Smooth muscle cell (in vitro differentiated cells): Measurements from ENCODE around the gene ADAM12. TPM values are rescaled to one million over a fixed set of nuclear protein-coding genes. Genes with fewer than 3 reads are reported as not detected.

Experiments
- DNase-seq: peaks from one replicate; lab custom pipeline; 2025; ENCODE audit not compliant: unreplicated experiment; lab: John Stamatoyannopoulos, UW
- H2AFZ ChIP-seq: fragments of 200-600 bp; sonication (generic); 2 replicates; pipeline ENCODE4 v1.6.0; 2016; ENCODE audit warnings: antibody characterized with exemption, low read depth, mild to moderate bottlenecking
- H3F3A ChIP-seq: fragments of 200-600 bp; sonication (generic); 2 replicates; pipeline ENCODE4 v1.6.0; 2017; ENCODE audit warnings: antibody characterized with exemption, low read depth
- H3K27ac ChIP-seq: fragments of 200-600 bp; sonication (generic); 2 replicates; pipeline ENCODE4 v1.5.1; 2016; ENCODE audit warnings: low read depth, mild to moderate bottlenecking
- H3K27me3 ChIP-seq: fragments of 200-600 bp; sonication (generic); 2 replicates; pipeline ENCODE4 v1.6.1; 2016; ENCODE audit warnings: low read depth, mild to moderate bottlenecking
- H3K36me3 ChIP-seq: fragments of 200-600 bp; sonication (generic); 2 replicates; pipeline ENCODE4 v1.5.1; 2016; ENCODE audit warnings: low read depth
- H3K4me1 ChIP-seq: fragments of 200-600 bp; sonication (generic); 2 replicates; pipeline ENCODE4 v1.5.1; 2016; ENCODE audit warnings: low read depth
- H3K4me2 ChIP-seq: fragments of 200-600 bp; sonication (generic); 2 replicates; pipeline ENCODE4 v1.6.0; 2016; ENCODE audit warnings: mild to moderate bottlenecking
- H3K4me3 ChIP-seq: fragments of 200-600 bp; sonication (generic); 2 replicates; pipeline ENCODE4 v1.5.1; 2016; ENCODE audit warnings: mild to moderate bottlenecking
- H3K79me2 ChIP-seq: fragments of 200-600 bp; sonication (generic); 2 replicates; pipeline ENCODE4 v1.6.0; 2016; ENCODE audit warnings: low read depth, mild to moderate bottlenecking
- H3K9ac ChIP-seq: fragments of 200-600 bp; sonication (generic); 2 replicates; pipeline ENCODE4 v1.6.0; 2016; ENCODE audit warnings: low read depth
- H3K9me3 ChIP-seq: fragments of 200-600 bp; sonication (generic); replicated peaks from 2 replicates; pipeline ENCODE4 v1.5.1; 2016; ENCODE audit warnings: low read depth
- H4K20me1 ChIP-seq: fragments of 200-600 bp; sonication (generic); 2 replicates; pipeline ENCODE4 v1.6.0; 2016; ENCODE audit warnings: low read depth
- CTCF ChIP-seq: fragments of 200-600 bp; sonication (generic); IDR thresholded peaks from 2 replicates; pipeline ENCODE4 v1.5.1; 2017; ENCODE audit warnings: borderline replicate concordance, mild to moderate bottlenecking, antibody characterized with exemption; ENCODE audit not compliant: insufficient read depth, poor library complexity, severe bottlenecking
- WGBS: methylation state at CpG from one replicate; pipeline ENCODE4 v1.1.7; 2016; ENCODE audit warnings: low lambda C conversion rate; 5-methylcytosine and 5-hydroxymethylcytosine counted together
- polyA plus RNA-seq: library from polyadenylated mRNA; unstranded; fragments of >200 nt; fragmentation: Nextera tagmentation; extraction: Ambion mirVana; gene quantifications from 2 replicates; pipeline ENCODE4 v1.2.1, GENCODE V29; 2016
- total RNA-seq: library from RNA; depleted of rRNA; stranded (reverse); fragments of >200 nt; gene quantifications from 2 replicates; pipeline ENCODE4 v1.2.3, GENCODE V29; 2014

Gene ADAM12
- total and polyA plus RNA-seq, 2 experiments from 2014 or later, result 40.0 to 54.3 TPM

GRCh38 chr10:126408953-126409641, 20.8 kb upstream of the ADAM12 start:
- H3F3A ChIP-seq, result no peaks in the 10 kb centered on the region
- no peak overlapping the region for H3K4me3 ChIP-seq
- no peaks in the 10 kb centered on the region for H4K20me1 ChIP-seq
- H3K4me2 ChIP-seq, result no peak overlapping the region
- no peak overlapping the region for H3K9ac ChIP-seq
- H3K79me2 ChIP-seq, result no peaks in the 10 kb centered on the region
- H3K27me3 ChIP-seq, result no peaks in the 10 kb centered on the region
- no peak for DNase-seq
- 58% methylated on average over 11 of the region's 11 CpGs for WGBS
- H3K36me3 ChIP-seq, result no peaks in the 10 kb centered on the region
- H2AFZ ChIP-seq, result no peak overlapping the region
- no peak for TF ChIP-seq CTCF
- H3K27ac ChIP-seq, result no peak overlapping the region
- no peaks in the 10 kb centered on the region for H3K9me3 ChIP-seq
- peaks cover 3% of the 10 kb centered on the region for H3K4me1 ChIP-seq

- Histone ChIP-seq H3K36me3 (no peaks in the 10 kb centered on the region), H3K79me2 (no peaks in the 10 kb centered on the region), H3K9ac (no peak overlapping the region), H3K9me3 (no peaks in the 10 kb centered on the region), H3K27me3 (no peaks in the 10 kb centered on the region), H3K4me2 (no peak overlapping the region), H2AFZ (no peak overlapping the region), H3F3A (no peaks in the 10 kb centered on the region), H4K20me1 (no peaks in the 10 kb centered on the region), H3K4me1 (peaks cover 3% of the 10 kb centered on the region), H3K4me3 (no peak overlapping the region), H3K27ac (no peak overlapping the region)
- no peak for TF ChIP-seq CTCF
- WGBS, result 81% methylated on average over 2 of the region's 2 CpGs
- DNase-seq, result no peak
These were observed 19.6 kb upstream of the ADAM12 start for GRCh38 chr10:126407831-126408230.

DNA sequence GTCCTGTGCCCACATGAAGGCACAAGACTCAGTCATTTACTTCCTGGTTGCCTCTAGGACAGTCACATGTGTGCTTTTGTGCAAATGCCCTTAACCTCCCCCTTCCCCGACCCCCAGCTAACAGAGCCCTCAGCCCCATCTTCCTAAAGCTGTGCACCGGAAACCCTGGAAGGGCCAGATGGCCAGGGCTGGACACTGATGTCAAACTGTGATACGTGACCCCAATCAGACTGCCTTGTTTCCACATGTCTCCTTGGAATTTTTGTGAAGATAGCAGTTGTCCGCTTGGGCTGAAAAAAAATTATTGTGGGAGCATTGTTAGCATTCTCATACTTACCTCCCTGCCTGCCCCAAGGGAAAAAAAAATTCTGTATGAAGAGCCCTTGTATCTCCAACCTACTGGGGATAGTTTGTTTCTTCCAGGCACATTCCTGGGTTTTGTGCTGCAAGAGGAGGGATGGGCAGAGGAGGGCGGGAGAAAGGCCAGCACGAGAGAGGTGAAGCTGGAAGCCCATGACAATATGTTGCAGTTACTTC, 17.0 kb upstream of the ADAM12 start:
- H3K27ac ChIP-seq, result no peak overlapping the region
- no peak overlapping the region for H2AFZ ChIP-seq
- 51% methylated on average over 6 of the region's 6 CpGs for WGBS
- H3K9me3 ChIP-seq, result no peaks in the 10 kb centered on the region
- H3F3A ChIP-seq, result no peaks in the 10 kb centered on the region
- H3K36me3 ChIP-seq, result no peaks in the 10 kb centered on the region
- DNase-seq, result no peak
- peaks cover 3% of the 10 kb centered on the region for H3K4me1 ChIP-seq
- no peak overlapping the region for H3K9ac ChIP-seq
- no peaks in the 10 kb centered on the region for H3K27me3 ChIP-seq
- H3K4me3 ChIP-seq, result no peak overlapping the region
- no peaks in the 10 kb centered on the region for H3K79me2 ChIP-seq
- no peak overlapping the region for H3K4me2 ChIP-seq
- TF ChIP-seq CTCF, result no peak
- no peaks in the 10 kb centered on the region for H4K20me1 ChIP-seq
